Raji (cell line): Measurements from ENCODE around the gene SETDB2.

ENCODE experiments used
- POLR2A ChIP-seq: IDR thresholded peaks from 2 replicates; pipeline ENCODE4 v1.6.1; 2011; ENCODE audit warnings: low read depth, low read length, control low read depth; ENCODE audit not compliant: insufficient read depth

SETDB2 gene

GRCh38 chr13:49448753-49449152 lies 4.7 kb downstream of the SETDB2 start:
- no peak for TF ChIP-seq POLR2A

GRCh38 chr13:49450105-49450819 lies 6.2 kb downstream of the SETDB2 start:
- TF ChIP-seq POLR2A, result no peak

- no peak for TF ChIP-seq POLR2A
Measured at GRCh38 chr13:49452725-49453457, 8.8 kb downstream of the SETDB2 start.

- no peak for TF ChIP-seq POLR2A
Measured at GRCh38 chr13:49453465-49453864, 9.4 kb downstream of the SETDB2 start.

GRCh38 chr13:49454388-49455006 lies 10.4 kb downstream of the SETDB2 start:
- TF ChIP-seq POLR2A, result no peak

GRCh38 chr13:49455007-49455398 lies 10.9 kb downstream of the SETDB2 start:
- TF ChIP-seq POLR2A, result no peak

GRCh38 chr13:49456156-49456555 lies 12.1 kb downstream of the SETDB2 start:
- TF ChIP-seq POLR2A, result no peak

- TF ChIP-seq POLR2A, result no peak
Measured at GRCh38 chr13:49457221-49457620, 13.1 kb downstream of the SETDB2 start.

- TF ChIP-seq POLR2A, result no peak
Measured at GRCh38 chr13:49459580-49459979, 15.5 kb downstream of the SETDB2 start.

GRCh38 chr13:49464085-49464484 lies 20.0 kb downstream of the SETDB2 start:
- TF ChIP-seq POLR2A, result no peak

GRCh38 chr13:49464621-49465325 lies 20.7 kb downstream of the SETDB2 start:
- TF ChIP-seq POLR2A, result no peak

GRCh38 chr13:49466292-49466838 lies 22.3 kb downstream of the SETDB2 start:
- no peak for TF ChIP-seq POLR2A

GRCh38 chr13:49472186-49472585 lies 28.1 kb downstream of the SETDB2 start:
- TF ChIP-seq POLR2A, result no peak

- no peak for TF ChIP-seq POLR2A
Measured at GRCh38 chr13:49476529-49476928, 32.5 kb downstream of the SETDB2 start.

- TF ChIP-seq POLR2A, result no peak
Measured at GRCh38 chr13:49481788-49482187, 37.7 kb downstream of the SETDB2 start.
